Measurements from ENCODE around the gene COL7A1. TPM values are rescaled to one million over a fixed set of nuclear protein-coding genes. Genes with fewer than 3 reads are reported as not detected.
"Not testable (repeated sequence)": the region's sequence is repeated elsewhere in the genome, so short reads cannot be mapped to it uniquely, and the experiment has no call there.

The COL7A1 gene
- total RNA-seq, 1 experiment from 2014 or later, result 4.2 TPM

GRCh38 chr3:48546203-48546829 is 48.8 kb downstream of the COL7A1 start:
- no peak for DNase-seq (ENCODE audit: low read depth)

DNA sequence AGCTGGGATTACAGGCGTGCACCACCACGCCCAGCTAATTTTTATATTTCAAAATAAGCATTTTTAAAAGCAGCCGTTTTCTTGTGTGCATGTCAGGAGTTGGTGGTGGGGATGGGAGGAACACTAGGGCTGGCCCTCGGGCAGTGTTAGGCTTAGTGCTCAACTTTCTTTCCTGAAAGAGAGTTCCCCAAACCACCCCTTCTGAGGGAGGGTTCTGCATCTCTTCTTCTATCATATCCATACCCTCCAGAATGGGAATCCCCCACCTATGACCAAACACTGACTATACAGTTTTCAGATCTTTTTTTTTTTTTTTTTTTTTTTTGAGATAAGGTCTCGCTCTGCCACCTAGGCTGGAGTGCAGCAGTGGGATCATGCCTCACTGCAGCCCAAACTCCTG is 51.0 kb downstream of the COL7A1 start:
- no peak for DNase-seq (ENCODE audit: low read depth)

DNA sequence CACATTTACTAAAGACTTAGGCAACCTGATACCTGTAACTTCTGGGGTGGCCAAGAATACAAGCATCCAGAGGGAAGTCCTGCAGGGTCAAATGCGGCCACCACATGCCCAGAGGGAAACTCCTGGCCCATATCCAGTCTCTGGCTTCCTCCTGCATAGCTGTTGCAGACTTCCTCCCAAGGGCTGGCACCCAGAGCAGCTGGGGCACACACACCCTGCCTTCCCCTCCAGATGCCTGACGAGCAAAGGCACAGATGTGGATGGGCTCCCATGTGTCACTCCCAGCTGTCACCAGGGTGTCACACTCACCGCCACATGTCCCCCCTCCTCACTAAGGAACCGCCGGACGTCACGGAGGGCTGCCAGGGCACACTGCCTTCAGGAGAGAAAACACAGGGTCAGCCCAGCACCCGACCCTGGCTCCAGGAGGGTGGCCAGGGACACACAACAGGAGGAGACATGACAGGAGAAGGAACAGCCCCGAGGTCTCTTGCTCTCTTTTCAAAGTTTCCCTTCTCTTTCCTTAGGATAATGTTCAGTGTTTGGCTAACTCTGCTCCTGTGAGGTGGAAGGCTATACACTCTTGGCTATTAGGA is 51.8 kb downstream of the COL7A1 start:
- DNase-seq (ENCODE audit: low read depth), result no peak

GRCh38 chr3:48538451-48538850 is 56.7 kb downstream of the COL7A1 start:
- no peak for DNase-seq (ENCODE audit: low read depth)

GRCh38 chr3:48536785-48537184 is 58.3 kb downstream of the COL7A1 start:
- DNase-seq (ENCODE audit: low read depth), result no peak

DNA sequence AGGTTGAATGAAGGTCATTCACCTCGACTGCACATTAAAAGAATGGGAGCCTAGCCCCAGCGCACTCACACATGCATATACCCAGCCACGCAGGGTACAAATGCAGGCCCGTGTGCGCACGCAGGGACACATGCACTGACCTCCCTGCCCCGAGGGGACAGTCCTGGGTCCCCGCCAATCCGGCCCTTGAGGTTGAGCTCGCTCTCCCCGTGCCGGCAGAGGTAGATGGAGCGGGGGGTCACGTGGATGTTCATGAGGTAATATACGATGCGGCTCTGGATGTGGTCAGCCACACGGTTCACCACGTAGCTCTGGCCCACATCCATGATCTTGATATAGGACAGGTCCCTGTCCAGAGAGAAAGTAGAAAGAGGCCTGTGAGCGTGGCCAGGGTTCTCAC is 59.0 kb downstream of the COL7A1 start:
- DNase-seq (ENCODE audit: low read depth), result no peak

GRCh38 chr3:48535578-48535977 is 59.6 kb downstream of the COL7A1 start:
- DNase-seq (ENCODE audit: low read depth), result no peak

DNA sequence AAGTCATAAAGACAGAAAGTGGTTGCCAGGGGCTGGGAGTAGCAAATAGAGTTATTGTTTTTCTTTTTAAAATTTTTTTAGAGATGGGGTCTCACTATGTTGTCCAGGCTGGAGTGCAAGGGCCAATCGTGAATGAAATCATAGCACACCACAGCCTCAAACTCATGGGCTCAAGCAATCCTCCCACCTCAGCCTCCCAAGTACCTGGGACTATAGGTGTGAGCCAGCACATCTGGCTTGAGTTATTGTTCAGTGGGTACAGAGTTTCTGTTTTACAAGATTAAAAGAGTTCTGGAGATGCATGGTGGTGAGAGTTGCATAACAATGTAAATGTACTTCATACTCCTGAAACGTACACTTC is 62.2 kb downstream of the COL7A1 start:
- DNase-seq (ENCODE audit: low read depth), result no peak

- DNase-seq (ENCODE audit: low read depth), result no peak
Measured at GRCh38 chr3:48532271-48532976, 62.7 kb downstream of the COL7A1 start.

- DNase-seq (ENCODE audit: low read depth), result not testable (repeated sequence)
Measured at GRCh38 chr3:48530701-48531100, 64.4 kb downstream of the COL7A1 start.

- no peak for DNase-seq (ENCODE audit: low read depth)
Measured at GRCh38 chr3:48528754-48529153, 66.4 kb downstream of the COL7A1 start.

GRCh38 chr3:48528048-48528447 is 67.1 kb downstream of the COL7A1 start:
- DNase-seq (ENCODE audit: low read depth), result no peak

- DNase-seq (ENCODE audit: low read depth), result no peak
Measured at GRCh38 chr3:48524970-48525369, 70.2 kb downstream of the COL7A1 start.

GRCh38 chr3:48521635-48522034 is 73.5 kb downstream of the COL7A1 start:
- no peak for DNase-seq (ENCODE audit: low read depth)

DNA sequence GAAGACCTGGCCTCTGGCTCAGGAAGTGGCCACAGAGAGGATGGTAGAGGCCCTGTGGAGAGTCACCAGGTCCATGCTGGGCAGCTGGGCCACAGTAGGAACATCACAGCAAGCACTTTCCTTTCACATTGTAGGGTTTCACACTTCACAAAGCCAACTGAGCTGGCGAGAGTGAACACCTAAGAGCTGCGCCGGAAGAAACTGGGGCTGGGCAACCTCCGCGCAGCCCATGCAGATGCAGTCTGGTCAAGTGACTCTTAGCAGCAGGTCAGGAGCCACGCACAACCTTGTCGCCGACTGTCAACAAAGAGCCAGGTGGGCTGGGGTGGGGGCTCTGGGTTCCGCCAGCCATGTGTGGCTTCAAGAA is 75.9 kb downstream of the COL7A1 start:
- no peak for DNase-seq (ENCODE audit: low read depth)

DNA sequence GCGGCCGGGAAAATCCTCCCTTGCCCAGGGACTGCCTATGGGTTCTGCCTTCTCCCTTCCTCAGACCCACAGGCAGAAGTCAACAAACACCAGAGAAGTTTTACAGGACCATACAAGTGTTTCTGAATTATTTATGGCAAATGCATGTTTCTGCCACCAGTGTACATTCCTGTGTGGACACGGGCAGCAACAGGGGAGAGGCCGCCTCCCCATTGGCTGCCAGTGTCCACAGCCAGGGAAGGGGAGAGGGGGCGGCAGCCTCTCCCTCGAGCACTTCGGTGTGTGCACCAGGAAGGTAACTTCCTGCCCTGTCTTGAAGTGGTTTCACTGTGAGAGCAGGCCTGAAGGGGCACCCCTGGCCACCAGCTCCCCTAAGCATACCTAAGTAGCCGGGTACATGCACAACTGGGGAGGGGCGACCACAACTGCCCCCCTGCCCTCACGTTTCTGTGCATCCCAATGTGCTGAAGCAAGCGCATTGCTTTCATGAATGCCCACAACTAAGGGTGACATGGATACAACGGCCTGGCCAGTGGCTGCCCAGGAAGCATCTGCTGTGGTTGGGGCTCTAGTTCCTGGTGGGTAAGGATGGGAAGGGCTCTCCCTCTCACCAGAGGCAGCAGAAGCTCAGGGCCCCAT is 76.4 kb downstream of the COL7A1 start:
- no peak for DNase-seq (ENCODE audit: low read depth)

DNA sequence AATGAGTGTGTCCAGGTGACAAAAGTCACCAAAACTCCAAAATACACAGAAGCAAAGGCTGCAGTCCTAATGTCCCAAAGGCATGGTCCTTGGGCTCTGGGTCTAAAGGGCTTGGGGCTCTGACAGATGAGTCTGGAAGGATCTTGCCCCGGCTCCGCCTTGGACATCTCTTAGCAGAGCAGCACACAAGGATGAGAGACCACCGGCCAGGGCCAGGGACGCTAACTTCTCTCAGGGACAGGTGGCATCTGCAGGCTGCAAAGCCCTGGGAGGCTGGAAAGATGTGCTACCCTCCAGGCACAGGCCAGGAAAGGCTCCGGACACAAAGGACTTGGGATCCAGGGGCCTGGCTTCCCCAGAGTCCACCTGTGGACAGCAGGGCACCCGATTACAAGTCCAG is 77.1 kb downstream of the COL7A1 start:
- DNase-seq (ENCODE audit: low read depth), result no peak

DNA sequence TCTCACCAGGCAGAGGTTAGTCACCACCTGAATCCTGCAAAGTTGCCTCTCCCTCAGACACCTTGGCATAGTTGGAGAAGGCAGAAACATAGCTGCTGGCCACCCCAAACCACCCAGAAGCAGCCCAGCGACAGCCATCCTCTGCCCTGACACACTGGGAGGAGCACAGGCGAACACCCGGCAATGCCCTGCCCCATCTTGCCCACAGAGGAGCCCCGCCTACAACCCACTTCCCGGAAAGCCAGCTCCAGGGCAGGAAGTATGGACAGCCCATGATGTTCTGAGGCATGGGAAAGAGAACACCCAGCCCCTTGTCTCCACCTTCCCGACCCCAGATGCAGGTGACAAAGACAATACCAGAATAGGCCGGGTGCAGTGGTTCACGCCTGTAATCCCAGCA is 78.6 kb downstream of the COL7A1 start:
- no peak for DNase-seq (ENCODE audit: low read depth)

DNA sequence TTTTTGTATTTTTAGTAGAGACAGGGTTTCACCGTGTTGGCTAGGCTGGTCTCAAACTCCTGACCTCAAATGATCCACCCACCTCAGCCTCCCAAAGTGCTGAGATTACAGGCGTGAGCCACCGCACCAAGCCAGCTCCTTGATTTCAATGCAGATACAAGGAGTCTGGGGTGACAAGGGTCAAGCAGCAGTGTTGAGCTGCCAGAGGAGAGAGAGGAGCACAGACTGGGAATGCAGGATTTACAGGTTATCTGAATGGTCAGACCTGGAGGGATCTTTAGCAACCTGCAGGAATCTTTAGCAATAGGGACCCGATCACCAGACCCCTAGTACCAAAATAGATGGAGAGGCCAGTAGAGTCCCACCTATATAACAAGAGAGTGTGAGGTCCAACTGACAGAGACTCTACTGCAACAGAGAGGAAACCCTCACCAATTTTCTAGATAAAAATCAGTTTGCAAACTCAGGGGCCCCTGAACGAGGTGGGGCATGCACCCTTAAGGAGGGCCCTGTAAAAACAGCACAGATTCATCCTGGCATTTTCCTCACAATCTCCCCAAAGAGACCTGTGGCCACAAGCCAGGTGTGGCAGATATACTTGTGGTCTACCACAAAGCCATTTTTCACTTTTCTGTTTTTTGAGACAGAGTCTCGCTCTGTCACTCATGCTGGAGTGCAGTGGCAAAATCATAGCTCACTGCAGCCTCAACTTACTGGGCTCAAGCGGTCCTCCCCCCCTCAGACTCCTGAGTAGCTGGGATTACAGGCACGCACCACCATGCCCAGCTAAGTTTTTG is 80.5 kb downstream of the COL7A1 start:
- no peak for DNase-seq (ENCODE audit: low read depth)

All from HT1080 (cell line).